Measurements from ENCODE around the gene TPX2.
A peak's percentile ranks its signal among the peaks of the same experiment; 100 is the strongest.
"Not testable (repeated sequence)": the region's sequence is repeated elsewhere in the genome, so short reads cannot be mapped to it uniquely, and the experiment has no call there.

TPX2 gene

DNA sequence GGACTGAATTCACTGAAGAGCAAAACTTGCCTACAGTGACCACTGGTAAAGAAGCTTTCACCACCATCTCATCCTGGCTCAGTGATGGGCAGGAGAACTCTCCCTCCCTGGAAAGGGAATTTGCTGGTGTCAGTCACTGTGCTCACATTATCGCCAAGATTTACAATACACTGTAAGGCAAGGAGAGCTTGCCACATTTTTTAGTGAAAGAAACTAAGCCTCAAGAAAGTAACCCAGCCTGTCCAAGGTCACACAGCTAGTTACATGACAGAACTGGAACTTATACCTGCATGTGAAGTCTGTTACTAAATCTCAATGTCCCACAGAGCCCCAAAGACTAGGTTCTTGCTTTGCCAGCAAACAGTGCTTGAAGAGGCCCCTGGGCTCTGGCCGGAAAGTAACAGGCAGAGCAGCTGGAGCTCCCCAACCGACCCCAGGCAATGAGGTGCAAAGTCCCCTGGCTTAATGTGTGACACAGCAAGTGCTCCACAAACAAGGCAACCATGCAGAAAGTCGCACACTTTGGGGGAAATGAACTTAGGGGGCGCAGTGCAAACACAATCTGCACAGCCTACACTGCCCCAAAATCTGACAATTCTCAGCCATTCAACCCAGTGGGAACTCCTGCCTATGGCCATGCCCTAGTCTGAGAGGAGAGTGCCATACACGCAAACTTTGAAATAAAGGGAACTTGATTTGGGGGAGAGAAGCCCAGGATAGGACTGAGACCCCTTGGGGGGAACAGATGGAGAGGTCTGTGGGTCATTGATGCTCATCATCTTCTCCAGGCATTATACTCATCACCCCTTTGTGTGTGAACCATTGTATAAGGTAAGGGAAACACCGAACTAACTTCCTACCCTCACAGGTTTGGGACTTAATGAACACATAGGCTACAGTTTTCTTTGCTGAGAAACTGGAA lies 18.3 kb upstream of the TPX2 start:
- no peak for DNase-seq

DNA sequence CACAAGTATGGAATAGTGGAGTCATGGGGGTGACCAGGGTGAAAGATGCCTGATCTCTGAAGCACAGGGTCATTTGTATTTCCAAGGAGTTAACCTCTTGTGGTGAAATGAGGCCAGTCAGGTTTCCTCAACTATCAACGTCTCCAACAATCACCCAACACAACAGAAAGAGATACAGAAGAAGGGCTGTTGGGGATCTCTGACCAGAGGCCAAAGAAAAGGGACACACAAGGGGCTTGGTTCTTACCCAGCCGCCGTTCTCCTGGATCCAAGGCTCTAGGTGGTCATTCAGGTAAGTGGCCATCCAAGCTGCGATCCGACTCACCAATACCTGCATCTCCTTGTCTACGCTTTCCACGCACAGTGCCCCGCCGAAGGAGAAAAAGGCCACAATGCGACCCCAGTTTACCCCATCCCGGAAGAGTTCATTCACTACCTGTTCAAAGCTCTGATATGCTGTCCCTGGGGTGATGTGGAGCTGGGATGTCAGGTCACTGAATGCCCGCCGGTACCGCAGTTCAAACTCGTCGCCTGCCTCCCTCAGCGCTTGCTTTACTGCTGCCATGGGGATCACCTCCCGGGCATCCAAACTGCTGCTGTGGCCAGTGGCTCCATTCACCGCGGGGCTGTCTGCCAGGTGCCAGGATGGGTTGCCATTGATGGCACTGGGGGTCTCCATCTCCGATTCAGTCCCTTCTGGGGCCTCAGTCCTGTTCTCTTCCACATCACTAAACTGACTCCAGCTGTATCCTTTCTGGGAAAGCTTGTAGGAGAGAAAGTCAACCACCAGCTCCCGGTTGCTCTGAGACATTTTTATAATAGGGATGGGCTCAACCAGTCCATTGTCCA lies 17.5 kb upstream of the TPX2 start:
- DNase-seq, result peak; percentile 28

DNA sequence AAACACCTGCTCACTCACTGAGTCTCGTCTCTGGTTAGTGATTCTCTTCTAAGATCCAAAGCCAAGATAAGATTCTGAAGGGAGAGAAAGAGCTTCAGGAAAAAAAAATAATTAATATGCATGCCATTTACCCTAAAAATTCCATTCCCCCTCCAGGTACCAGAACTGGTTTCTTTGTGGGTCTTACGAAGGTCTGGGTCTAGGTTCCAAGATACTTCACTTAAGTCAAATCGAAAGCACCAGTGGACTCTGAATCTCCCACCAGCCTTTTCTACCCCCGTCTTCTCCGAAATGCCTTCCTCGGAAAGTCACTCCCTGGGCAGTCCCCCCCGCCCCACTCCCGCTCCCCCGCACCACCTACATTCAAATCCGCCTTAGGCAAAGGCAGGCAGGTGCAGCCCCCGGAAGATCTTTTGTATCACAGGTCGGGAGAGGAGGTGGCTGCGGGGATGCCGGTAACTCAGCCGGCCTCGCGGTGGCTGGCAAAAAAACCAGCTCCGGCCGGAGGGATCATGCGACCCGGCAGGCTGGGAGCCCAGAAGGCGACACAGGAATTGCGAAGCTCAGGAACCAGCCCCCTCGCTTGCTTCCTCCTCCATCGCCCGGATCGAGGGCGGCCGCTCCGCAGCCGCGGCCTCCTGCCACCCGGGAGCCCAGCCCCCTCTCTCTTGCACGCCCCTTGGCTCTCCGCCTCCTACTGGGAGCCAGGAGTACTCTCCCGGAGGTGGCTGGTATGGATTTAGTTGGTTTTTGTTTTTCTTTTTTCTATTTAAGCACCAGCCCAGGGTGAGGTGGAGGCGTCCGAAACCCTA lies 16.6 kb upstream of the TPX2 start, which contains the start of gene BCL2L1:
TSS of gene BCL2L1 (minus strand) at position 612 of the 812 bp plus-strand sequence. CDS start 650 bp downstream, outside the sequence.
- DNase-seq, result peak; percentile 73

- DNase-seq, result no peak
Measured at GRCh38 chr20:31723069-31723318, 16.1 kb upstream of the TPX2 start.

GRCh38 chr20:31723319-31724078 lies 15.6 kb upstream of the TPX2 start:
- DNase-seq, result peak; percentile 97

DNA sequence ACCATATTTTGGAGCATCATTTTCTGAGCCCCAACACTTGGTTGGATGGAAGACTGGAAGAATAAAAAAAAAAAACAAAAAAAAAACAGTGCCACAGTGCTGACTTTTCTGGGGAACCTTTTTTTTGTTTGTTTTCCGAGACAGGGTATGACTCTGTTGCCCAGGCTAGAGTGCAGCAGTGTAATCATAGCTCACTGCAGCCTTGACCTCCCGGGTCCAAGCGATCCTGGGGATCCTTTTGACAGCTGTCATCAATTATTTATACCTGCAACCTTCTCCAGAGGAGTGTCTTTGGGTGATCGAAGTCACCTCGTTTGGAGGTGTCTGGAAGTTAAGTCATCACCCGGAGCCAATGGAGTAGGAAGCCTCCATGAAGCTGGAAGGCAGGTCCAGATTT lies 7.8 kb upstream of the TPX2 start:
- DNase-seq, result no peak

- DNase-seq, result no peak
Measured at GRCh38 chr20:31739550-31739977, 474 bp downstream of the TPX2 start.

GRCh38 chr20:31740208-31740607 lies 1.1 kb downstream of the TPX2 start:
- DNase-seq, result no peak

- DNase-seq, result no peak
Measured at GRCh38 chr20:31740656-31741323, 1.7 kb downstream of the TPX2 start.

DNA sequence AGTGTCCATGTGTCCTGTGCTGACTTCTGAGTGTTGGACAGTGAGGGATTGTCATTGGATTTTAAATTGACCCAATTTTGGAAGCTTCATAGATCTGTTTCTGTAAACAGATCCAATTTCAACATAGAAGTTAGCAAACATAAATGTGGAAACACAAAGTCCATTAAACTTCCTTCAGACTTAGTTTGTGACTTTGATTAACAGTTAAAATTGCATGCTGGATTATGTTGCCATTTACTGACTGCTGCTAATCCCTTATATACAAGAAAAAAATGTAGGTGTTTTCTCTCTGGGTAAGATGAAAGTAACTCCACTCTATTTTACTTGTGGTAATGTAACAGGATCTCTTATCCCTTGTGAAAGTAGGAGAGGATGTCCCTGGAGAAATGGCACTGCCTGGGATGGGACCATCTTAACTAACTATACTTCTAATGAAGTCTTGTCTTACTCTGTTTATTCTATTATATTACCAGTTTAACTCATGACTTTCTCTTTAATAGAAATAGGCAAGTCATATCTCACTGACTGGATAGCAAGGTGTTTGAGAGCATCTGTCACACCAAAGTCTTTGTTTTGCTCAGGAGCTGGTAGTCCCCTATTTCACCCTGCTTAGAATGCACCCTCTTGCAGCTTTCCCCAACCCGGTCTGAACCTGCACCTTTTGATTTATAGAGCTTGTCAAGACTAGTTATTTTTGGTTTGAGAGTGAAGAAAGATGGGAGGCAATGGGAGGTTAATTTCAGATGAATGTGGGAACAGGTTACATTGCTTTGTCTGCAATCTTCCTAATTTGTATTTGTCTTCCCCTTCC lies 7.2 kb downstream of the TPX2 start:
- DNase-seq, result no peak

- DNase-seq, result not testable (repeated sequence)
Measured at GRCh38 chr20:31747028-31747427, 7.9 kb downstream of the TPX2 start.

GRCh38 chr20:31747640-31748039 lies 8.6 kb downstream of the TPX2 start:
- no peak for DNase-seq

GRCh38 chr20:31749223-31749622 lies 10.1 kb downstream of the TPX2 start:
- DNase-seq, result no peak

DNA sequence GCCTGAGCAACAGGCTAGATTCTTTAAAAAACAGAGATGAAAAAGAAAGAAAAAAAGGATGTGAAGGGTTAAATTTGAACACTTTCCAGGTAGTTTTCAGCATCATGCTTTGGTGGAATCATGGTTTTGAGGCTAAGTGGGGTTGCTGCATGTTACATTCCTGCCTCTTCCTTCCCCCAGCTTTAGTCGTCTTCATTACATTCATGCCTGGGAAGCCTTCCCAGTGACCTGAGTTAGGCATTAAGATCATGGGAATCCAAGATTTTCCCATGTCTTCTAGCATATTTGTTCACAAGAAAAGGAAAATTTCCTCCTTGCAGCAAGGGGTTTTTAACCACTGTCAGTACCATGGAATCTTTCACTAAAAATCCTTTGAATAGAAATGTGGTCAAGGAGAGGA lies 12.0 kb downstream of the TPX2 start:
- no peak for DNase-seq

DNA sequence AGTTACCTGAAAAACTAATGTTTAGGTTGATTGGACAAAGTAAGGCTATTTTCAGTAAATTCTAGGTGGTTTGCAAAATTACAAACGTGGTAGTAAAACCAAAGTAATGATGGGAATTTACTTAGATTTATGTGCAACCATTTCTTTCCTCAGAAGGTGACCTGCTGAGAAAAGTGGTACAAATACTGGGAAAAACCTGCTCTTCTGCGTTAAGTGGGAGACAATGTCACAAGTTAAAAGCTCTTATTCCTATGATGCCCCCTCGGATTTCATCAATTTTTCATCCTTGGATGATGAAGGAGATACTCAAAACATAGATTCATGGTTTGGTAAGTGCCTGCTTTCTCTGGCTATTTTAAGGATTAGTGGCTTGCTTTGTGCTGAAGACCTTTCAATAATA lies 18.2 kb downstream of the TPX2 start:
- no peak for DNase-seq

GRCh38 chr20:31758521-31758920 lies 19.4 kb downstream of the TPX2 start:
- no peak for DNase-seq

GRCh38 chr20:31758991-31759390 lies 19.9 kb downstream of the TPX2 start:
- no peak for DNase-seq

- DNase-seq, result no peak
Measured at GRCh38 chr20:31759836-31760518, 20.9 kb downstream of the TPX2 start.

- DNase-seq, result no peak
Measured at GRCh38 chr20:31760519-31761240, 21.6 kb downstream of the TPX2 start.

Measured in NCI-H1092 (cell line).